Measurements from ENCODE around the gene KDM3A.
"Not testable (repeated sequence)": the region's sequence is repeated elsewhere in the genome, so short reads cannot be mapped to it uniquely, and the experiment has no call there.

Gene KDM3A

GRCh38 chr2:86477349-86477748 lies 36.2 kb downstream of the KDM3A start:
- DNase-seq = no peak

GRCh38 chr2:86480105-86480504 lies 38.9 kb downstream of the KDM3A start:
- DNase-seq = no peak

GRCh38 chr2:86482034-86482433 lies 40.9 kb downstream of the KDM3A start:
- DNase-seq = no peak

DNA sequence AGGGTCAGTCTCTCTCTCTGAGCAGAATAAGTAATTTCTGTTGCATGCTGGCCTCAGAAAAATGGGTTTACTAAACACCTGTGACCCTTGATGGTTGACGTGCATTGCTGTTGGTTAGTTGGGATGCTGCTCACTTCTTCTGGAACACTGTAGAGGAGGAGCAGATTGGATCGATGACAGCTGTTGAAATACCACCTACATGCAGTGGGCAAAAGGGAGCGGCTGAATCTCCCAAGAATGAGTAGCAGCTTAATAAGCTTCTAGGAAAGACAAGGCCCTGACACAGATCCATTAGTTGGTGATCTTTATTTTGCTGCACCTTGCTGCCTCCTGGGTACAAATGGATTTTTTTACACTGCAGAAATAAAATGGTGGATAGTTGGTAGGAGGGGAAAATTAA lies 43.2 kb downstream of the KDM3A start:
- no peak for DNase-seq

DNA sequence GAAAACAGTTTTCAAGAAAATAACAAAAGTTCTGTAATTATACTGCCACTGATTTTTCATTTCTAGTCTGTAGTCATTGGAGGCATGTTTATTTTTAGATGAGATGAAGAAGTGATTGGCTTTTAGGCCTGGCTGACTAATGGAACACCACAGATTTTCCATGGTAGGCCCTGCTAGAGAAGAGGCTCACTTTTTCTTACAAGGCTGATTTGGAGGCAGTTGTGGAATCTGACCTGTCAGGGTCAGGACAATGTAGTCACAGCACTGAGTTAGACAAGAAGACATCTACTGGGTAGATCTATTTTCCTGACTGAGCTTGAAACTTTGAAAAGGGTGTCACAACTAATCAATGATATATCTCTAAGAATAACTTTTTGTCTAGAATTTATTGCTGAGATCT lies 43.9 kb downstream of the KDM3A start:
- no peak for DNase-seq

GRCh38 chr2:86485802-86486201 lies 44.6 kb downstream of the KDM3A start:
- DNase-seq = no peak

DNA sequence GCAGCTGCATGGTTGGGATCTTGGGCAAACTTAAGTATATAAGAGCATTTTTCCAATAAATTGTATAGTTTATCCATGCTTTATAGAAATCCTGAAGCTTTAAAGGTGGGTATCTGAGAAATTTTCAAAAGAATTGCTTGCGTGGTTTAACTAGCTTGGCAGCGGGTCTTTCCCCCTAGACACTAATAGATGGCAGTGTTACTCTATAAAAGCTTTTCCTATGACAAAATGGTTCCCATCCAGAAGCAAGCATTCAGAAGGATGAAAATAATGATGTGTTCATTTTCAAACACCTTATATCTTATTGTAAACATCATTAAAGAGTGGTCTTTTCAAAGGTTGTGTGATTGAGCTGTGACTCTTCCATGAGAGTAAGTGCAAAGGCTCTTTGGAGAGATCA lies 45.9 kb downstream of the KDM3A start:
- no peak for DNase-seq

GRCh38 chr2:86488561-86489250 lies 47.5 kb downstream of the KDM3A start:
- DNase-seq = no peak

GRCh38 chr2:86489542-86489941 lies 48.4 kb downstream of the KDM3A start:
- no peak for DNase-seq

- DNase-seq = no peak
Observed at GRCh38 chr2:86490245-86490644, 49.1 kb downstream of the KDM3A start.

DNA sequence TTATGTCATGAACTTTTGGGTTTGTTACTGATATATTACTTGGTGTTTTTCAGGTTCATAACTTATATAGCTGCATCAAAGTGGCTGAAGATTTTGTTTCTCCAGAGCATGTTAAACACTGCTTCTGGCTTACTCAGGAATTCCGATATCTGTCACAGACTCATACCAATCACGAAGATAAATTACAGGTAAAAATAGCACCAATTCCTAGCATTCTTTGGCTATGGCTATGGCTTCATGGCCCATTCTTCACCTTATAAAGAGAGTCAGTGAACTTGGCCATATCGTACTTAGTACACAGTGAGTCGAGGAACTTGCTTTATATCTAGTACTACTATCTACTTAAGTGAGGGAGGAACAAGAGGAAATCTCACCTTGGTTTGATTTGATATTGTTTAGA lies 49.9 kb downstream of the KDM3A start:
- DNase-seq = no peak

- DNase-seq = no peak
Observed at GRCh38 chr2:86492048-86492453, 50.9 kb downstream of the KDM3A start.

GRCh38 chr2:86496391-86496790 lies 55.2 kb downstream of the KDM3A start:
- DNase-seq = not testable (repeated sequence)

- no peak for DNase-seq
Observed at GRCh38 chr2:86498468-86499260, 57.5 kb downstream of the KDM3A start.

DNA sequence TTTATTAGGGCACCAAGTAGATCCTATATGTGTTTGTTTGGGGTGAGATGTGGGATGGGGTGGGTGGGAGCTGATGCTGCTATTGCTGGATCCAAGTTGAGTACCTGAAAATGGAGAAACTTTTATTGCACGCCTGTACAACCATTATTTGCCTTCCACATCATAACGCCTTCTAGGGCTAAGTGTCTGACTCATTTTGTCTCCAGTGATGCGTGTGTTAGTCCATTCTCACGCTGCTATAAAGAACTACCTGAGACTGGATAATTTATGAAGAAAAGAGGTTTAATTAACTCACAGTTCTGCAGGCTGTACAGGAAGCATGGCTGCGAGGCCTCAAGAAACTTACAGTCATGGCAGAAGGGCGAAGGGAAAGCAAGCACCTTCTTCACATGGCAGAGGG lies 58.2 kb downstream of the KDM3A start:
- no peak for DNase-seq

- DNase-seq = no peak
Observed at GRCh38 chr2:86500325-86501083, 59.3 kb downstream of the KDM3A start.

DNA sequence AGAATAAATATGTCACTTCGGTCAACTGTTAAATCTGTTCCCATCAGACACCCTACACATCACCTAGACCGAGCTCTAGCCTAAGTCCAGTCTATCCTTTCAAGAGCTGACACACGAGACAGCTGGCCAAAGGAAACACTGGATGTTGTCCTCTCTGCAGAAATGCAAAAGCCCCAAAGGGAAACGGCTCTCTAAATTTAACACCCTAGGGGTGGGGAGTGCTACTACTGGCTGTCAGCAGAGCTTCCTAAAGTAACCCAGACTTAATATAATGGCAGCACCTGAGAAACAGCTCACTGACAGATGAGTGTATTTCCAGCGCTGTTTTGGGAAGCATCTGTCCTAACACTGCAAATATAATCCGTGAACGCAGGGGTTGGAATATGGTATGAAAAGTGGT lies 66.4 kb downstream of the KDM3A start:
- DNase-seq = no peak

GRCh38 chr2:86510436-86510933 lies 69.3 kb downstream of the KDM3A start:
- DNase-seq = no peak

DNA sequence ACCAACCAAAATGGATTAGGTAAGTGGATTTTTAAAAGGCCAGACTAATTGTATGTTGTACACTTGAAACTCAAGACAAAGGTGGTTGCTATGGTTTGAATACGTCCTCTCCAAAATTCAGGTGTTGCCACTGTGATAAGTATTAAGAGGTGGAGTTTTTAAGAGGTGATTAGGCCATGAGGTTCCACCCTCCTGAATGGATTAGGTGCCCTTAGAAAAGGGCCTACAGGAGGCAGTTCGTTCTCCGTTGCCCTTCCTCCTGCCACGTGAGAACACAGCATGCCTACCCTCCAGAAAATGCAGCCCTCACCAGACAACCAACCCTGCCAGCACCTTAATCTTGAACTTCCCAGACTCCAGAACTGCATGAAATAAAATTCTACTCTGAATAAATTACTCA lies 70.9 kb downstream of the KDM3A start:
- no peak for DNase-seq

- no peak for DNase-seq
Observed at GRCh38 chr2:86512892-86513291, 71.7 kb downstream of the KDM3A start.

GRCh38 chr2:86513948-86514660 lies 72.9 kb downstream of the KDM3A start:
- no peak for DNase-seq

GRCh38 chr2:86518481-86518880 lies 77.3 kb downstream of the KDM3A start:
- no peak for DNase-seq

- no peak for DNase-seq
Observed at GRCh38 chr2:86519349-86519748, 78.2 kb downstream of the KDM3A start.

Data from cortex of kidney (tissue), 1 donor.